NCI-H2196 treated with DMSO at 0.1 percent for 48 hours (cell line): ENCODE measurements around the gene DMRT1.

Source experiments
- DNase-seq: peaks from one replicate; lab custom pipeline; 2025; ENCODE audit not compliant: unreplicated experiment; lab: John Stamatoyannopoulos, UW

Gene DMRT1

DNA sequence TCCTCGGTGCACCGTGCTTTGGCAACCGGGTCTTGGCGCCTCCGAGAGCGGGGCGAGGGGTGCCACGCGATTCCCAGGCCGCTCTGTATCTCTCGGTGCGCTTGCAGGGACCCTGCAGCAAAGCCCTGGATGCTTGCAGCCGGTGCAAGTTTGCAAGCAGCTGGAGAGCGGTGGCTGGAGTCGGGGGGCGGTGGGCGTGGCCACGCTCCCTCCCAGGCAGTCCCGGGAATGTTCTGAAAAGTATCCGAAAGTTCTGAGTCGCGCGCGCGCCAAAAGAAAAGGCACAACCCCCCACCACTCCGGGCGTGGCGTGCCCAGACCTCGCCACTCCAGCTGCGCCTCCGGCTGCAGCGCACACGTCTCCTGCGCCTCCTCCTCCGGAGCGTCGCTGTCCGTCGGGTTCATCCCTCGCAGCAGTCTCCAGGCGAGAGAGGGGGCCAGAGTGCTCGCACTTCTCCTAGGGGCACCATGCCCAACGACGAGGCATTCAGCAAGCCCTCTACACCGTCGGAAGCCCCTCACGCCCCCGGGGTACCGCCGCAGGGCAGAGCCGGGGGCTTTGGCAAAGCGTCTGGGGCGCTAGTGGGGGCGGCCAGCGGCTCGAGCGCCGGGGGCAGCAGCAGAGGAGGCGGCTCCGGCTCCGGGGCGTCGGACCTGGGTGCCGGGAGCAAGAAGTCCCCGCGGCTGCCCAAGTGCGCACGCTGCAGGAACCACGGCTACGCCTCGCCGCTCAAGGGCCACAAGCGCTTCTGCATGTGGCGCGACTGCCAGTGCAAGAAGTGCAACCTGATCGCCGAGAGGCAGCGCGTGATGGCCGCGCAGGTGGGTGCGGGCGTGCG is at the start of gene DMRT1:
Gene DMRT1 (plus strand): TSS at position 327 of the 839 bp plus-strand sequence. CDS start 142 bp downstream, at position 469.
- no peak for DNase-seq

DNA sequence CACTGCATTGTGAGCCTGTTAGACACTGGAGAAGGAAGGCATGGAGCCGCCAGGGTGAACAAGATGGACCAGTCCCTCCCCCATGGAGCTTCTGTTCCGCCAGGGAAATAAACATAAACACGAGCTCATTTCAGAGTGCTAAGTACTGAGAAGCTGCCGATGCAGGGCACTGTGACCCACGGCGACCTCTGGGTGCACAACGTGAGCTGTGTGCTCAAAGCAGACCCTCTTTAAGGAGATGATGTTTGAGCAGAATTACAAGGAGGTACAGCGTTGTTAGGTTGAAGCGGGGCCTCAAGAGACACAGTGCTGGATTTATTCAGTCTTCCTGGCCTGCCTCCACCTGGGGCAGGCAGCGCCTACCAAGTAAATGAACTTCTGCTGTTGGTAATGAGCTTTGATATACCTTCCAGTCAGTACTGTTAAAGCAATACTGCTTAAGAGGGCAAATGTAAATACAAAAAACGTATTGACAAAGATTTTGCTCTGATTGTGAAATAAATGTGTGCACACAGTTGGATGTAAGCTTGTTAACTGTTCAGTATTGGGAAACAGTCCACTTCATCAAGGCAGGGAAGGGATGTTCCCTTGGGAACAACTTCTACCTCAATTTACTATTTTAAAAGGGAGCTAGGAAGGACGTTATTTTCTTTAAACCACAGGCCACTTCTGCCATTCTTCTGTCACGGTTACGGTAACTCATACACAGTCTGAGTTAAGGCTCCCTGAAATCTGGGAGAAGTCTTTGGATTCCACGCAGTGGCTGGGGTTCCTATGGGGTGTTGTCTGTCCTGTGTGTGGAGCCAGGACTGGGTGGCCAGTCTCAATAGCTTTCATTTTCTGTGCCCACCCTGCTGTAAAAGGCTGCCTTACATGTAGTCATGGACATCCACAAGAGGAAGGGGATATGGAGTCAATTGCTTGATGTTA is 48.9 kb upstream of the DMRT1 start:
- DNase-seq = no peak

DNA sequence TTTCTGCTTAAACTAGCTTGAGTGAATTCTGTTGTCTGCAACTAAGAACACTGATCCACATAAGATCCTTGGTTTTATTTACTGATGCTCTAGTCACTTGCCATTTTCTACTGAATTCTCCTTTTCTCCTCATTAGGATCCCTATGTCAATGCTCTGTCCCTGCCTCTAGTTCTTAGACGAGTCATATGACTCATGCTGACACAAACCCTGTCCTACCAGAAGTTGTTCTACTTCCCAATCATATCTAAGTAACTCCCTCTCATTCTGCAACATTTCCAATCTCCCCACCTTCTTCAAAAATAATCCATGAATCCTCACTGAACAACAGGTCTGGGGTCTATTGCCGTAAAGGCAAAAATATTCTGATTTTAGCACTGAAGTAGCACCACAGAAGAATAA is 47.1 kb upstream of the DMRT1 start:
- DNase-seq = no peak

DNA sequence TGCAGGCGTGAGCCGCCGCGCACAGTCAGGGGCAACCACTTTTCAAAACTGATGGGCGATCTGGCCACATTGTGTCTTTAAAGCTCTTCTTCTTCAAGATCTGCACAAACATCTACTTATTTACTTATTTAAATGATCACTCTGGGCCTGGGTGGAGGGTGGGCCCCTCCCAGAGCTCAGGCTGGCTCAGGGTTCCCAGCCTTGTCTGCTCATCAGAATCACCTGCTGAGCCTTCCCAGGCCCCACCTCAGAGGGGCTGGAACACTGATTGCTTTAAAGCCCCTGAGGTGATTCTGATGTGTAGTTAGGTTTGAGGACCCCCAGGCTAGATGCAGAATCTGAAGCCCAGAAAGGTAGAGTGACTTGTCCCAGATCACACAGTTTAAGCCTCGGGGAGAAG is 45.6 kb upstream of the DMRT1 start:
- no peak for DNase-seq

DNA sequence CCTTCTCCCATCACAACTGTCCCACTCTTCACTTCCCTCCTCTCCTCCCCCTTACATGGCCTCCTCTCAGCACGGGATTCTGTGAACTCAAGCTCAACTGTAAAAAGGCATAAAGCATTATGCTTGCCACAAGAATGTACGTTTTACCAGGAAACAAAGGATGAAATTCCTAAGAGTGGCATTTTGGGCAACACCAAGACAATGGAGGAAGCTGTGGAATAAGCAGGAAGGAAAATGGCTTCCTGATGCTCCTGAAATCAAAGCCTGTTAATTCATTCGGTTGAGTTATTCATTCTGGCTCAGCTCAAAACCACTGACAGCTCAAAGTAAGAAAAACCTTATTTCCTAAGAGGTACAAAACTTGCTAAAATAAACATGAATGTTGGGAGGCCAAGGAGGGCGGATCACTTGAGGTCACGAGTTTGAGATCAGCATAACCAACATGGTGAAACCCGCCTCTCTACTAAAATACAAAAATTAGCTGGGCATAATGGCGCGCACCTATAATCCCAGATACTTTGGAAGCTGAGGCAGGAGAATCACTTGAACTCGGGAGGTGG is 40.8 kb upstream of the DMRT1 start:
- no peak for DNase-seq

DNA sequence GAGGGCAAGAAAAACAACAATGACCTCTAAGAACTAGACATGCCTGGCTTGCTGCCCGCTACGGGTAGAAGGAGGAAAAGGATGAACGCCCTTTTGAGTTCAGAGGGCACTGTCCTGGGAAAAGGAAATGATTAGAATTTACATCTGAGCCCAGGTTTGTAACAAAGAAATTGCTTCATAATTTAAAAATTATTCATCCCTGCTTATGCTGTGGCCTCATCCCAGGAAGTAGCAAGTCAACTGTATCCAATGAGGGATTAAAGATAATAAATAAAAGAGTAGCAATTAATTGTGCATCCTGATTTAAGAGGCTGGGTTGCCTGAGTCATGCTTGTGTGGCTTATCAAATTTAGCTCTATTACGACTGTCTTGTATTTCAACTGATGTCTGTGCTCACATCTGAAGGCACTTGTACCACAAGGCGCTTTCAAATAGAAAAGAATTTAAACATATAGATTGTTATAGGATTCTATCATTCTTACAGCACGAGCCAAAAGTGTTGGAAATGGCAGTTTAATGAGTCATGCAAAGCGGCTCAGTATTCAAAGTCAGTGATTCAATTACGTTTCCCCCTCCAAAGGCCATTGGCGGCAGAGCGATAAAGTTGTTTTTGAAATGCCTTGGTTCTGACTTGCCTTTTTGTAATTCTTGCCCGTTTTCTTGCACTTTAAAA is 40.0 kb upstream of the DMRT1 start:
- no peak for DNase-seq

DNA sequence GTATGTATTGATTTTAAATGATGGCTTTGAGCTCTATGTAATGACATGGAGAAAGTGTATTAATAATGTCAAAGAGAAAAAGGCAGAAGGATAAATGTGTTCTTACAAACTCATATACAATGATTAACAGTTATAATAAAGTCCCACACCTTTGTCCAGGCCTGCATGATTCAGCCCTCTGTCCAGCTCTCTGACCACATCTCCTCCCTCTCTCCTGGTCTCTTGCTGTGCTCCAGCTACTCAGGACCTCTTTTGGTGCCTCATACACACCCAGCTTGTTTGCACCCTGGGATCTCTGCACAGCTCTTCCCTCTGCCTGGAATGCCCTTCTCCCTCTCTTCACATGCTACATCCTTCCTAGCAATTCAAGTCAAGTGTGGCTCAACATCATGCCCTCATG is 37.5 kb upstream of the DMRT1 start:
- DNase-seq = no peak

DNA sequence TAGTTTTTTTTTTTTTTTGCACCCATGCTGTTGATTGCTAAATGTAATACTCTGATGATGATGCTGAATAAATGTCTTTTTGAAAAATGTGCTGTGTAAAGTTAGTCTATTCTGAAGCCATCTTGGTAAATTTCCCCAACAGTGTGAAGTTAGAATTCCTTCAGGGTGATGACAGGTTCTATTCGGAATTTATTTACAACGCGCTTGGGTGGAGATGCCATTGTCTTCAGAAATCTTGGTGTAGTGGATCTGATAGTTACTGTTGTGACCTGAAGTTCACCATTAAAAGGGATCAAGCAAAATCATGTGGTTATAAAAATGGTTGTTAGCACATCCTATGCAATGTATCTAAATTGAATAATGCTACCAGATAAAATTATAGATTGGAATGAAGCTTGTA is 36.3 kb upstream of the DMRT1 start:
- no peak for DNase-seq

DNA sequence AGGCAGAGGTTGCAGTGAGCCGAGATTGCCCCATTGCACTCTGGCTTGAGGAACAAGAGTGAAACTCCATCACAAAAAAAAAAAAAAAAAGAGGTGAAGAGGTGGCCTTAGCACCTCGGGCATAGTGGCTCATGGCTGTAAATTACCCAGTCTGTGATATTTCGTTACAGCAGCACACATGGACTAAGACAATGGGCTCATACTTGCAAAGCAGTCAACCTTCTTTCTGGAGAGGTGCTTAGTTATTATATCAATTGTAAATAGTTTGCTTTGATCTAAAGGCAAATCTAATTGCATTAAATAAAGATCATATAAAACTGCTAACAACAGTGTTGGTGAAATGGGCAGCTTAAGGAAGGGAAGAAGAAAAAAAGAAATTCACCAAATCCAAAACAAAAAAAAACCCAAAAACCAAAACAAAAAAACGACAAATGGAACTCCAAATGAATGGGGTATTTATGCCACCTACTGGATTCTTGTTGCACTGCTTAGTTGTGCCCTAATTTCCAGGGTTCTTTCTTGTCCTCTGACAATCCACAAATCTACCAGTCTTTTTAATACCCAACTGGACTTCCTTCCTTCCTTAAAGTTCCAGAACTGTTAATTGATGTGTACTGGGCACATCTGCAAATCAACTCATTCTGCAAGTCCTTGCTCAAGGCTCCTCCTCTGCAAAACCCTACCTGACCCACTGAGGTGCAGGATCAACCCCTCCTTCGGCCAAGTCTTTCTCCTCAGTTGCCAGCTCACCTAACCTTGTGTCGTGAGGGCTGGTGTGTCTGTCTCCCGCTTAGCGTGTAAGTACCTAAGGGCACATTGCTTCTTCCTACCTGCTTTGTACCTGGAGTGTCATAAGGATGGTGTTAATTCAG is 35.0 kb upstream of the DMRT1 start:
- peak; percentile 34 for DNase-seq

DNA sequence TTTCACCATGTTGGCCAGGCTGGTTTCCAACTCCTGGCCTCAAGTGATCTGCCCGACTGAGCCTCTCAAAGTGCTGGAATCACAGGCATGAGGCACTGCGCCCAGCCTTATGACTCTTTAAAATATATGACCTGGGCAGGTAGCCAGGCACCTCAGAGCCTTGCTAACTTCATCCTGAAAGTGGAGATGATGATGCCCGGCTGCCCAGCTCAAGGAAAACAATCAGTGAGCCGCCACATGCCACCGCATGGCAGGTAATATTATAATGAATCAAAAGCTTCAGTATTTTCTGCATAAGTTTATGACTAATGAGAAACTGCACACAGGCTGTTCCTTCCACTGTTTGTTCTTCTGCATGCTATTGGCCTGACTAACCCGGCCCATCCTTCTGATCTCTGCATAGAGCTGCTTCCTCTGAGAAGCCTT is 30.4 kb upstream of the DMRT1 start:
- DNase-seq = peak; percentile 67

DNA sequence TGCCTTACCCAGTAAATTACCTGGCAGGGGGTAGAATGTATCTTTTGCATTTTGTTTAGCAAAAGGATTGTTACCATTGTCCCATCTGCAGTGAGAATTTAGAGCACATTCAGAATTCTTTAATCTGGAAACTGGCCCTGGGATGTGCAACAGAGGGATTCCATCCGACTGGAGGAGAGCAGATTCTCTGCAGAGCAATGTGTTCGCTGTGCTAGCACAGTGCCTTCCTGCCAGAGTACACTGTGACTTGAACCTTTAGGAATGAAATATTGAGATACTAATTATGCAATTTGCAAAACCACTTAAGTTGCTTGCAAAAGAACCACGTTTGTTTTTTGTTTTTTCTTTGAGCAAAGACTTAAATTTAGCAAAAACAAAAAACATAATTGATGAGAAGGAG is 22.5 kb upstream of the DMRT1 start:
- no peak for DNase-seq

DNA sequence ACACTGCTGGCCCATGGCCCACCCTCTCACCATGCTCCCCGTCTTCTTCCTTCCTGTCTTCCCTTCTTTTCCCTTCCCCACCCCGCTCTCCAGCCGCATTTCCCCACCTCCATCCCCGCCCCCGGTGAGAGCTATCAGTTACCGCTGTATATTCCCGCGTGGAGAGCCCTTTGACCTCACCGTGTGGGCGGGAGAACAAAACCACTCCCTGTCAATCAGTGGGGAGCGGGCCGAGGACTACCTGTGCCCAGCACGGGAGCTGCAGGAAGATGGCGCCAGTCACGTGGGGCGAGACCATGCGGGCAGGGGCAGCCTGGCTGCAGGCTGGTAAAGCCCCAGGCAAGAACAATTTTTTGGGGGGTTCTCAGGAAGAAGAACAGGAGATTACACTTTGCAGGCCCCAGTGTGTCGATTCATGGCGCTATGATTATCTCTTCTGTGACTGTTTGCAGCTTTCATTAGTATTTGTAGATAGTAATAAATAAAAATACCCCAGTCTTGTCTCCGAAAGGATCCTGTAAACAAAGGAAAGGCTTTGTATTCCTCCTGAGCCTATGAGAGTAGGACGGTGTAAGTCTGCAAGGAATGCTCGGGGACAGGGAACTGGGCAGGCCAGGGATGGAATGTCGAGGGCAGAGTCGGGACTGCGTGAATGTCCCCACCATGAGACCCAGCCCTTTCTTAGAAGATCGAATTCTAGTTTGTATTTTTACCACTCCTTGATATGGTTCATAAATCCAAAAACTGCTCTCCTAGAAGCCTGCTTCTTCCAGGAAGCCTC is 14.8 kb upstream of the DMRT1 start:
- no peak for DNase-seq

DNA sequence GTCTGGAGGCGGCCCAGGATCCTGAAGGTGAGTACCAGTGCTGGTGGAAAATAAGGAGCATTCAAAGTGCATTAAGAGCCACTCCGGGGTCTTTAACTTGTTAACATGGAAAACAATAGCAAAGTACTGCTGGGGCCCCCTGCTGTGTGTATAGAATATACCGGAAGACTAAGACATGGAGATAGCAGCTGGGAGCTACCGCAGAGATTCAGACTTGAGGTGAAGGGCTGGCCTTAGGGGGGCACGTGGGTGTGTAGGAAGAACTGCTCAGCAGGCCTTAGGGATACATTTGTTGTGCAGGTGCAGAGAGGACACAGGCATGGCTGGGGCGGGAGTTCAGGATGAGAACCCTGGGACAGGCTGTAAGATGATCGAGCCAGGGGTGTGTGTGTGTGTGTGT is 1.2 kb upstream of the DMRT1 start:
- DNase-seq = no peak

DNA sequence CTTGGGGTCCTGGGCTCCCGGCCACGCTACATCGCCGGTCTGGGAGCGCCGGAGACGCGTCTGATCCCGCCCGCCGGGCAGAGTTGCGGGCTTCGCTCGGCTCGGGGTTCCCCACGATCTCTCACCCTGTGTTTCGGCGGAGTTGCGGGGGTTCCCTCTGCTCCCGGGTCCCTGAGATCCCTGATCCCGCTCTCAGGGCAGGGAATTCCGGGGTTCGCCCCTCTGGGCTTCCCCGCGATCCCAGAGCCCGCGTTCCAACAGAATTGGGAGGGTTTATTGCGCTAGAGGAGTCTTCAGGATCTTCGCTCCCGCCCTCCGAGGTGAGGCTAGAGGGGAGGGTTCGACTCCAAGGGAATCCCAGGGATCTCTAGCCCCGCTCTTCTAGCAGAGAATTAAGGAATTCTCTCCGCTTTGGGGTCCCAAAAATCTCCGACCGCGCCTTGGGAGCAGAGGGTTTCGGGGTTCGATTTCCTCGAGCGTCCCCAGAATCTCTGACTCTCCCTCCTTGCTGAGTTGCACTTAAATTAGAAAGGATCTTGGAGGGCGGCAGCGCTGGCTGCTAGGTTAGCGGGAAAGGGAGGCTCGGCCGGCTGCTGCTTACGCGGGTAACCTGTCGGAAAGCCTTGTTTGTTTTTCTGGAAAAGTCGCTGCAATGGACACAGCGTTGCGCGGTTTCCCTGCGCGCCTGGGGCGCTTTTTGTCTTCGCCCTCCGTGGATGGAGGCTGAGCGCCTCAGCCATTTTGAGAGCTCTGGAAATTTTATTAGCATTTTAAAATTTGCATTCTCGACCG is 1.3 kb downstream of the DMRT1 start:
- DNase-seq = no peak

DNA sequence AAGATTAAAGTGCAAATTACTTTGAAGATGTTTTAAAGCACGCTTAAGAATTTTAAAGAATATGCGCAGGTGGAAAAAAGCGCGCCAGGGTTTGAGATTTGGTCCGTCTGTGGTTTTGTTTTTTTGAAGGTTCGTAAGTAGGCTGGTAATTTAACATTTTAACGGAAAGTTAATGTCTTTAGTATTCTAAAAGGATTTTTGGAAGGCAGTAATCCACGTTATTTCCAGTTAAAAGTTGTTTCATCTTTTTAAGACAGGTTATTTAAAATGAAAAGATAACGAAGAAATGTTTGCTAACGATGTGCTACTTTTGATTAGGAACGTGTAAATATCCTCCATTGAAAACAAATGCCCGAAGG is 1.9 kb downstream of the DMRT1 start:
- DNase-seq = no peak

DNA sequence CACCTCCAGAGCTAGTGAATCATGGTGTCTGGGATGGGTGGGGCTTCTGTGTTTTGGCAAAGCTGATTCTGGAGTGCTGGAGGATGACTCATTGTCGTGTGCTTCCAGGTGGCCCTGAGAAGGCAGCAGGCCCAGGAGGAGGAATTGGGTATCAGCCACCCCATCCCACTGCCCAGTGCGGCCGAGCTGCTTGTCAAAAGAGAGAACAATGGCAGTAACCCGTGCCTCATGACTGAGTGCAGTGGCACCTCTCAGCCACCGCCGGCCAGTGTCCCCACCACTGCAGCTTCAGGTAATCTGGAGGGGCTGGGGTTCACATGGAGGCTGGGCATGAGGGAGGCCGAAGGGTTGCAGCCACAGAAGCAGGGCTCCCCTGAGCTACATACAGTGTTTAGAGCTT is 5.4 kb downstream of the DMRT1 start:
- DNase-seq = no peak

DNA sequence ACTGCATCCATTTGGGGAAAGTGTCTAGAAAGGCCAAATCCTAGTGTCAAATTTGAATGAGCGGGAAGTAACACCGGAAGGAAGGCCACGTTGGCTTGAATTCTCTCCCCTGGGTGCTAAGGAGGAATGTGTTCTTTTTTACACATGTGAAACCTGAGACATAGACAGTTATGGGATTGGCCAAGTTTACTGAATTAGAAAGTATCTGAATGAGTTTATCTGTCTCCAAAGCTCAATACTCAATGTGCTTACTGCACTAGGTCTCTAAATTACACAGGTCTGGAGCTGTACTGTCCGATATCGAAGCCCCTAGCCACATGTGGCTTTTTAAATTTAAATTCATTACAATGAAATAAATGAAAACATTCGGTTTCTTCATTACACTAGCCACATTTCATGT is 6.0 kb downstream of the DMRT1 start:
- no peak for DNase-seq

DNA sequence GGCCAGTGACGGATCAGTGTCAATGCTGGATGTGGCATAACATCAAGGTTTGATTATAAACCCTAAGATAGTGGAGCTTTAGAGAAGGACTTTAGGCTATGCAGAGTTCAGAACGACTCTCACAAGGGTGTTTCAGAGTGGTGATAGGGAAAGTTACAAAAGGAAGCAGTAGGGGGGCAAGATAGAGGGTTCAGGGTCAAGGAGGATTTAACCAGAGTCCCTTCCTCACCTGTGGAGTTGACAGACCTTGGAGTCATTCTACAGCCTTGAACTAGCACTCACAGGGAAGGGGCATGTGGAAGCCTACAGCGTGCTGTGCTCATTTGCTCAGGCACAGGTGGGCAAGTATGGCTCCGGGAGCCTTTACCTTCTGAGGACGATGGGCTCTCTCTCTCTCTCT is 7.9 kb downstream of the DMRT1 start:
- no peak for DNase-seq

DNA sequence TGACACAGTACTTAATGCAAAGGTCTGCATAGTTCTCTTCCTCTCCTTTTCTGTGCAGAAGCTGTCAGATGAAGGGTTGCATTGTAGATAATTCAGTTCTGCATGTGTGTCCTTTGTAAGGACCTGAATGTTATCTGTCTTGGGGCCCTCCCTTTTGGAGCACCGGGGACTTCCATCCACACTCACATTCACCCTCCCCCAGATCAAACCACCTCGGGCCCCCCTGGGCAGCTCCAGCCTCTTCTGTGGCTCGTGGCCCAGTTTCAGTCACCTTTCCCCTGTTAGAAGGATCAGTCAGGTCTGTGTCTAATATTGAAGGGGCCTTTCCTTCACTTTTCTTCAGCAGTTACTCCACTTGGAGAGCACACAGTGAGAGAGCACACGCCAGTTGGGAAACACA is 11.0 kb downstream of the DMRT1 start:
- no peak for DNase-seq
